Ovary (tissue), 3 donors: ENCODE measurements around the gene CYP2W1.
A peak's percentile ranks its signal among the peaks of the same experiment; 100 is the strongest.

Experiments
- EP300 ChIP-seq: sonication (generic); formaldehyde crosslinking; IDR thresholded peaks from one replicate; pipeline ENCODE4 v1.6.1; 2017; ENCODE audit warnings: antibody characterized with exemption
- POLR2A ChIP-seq: fragments of 450-650 bp; IDR thresholded peaks from one replicate; pipeline ENCODE4 v1.6.1; 2017; ENCODE audit warnings: antibody characterized with exemption, mild to moderate bottlenecking, moderate library complexity
- TF ChIP-seq, protein P1 (sequence below), 3 donors: fragments of 450-650 bp in 2 of 3; fragments of 200-600 bp in 1 of 3; IDR thresholded peaks; one replicate each; pipeline versions ENCODE4 v1.5.1 to v1.8.0; 2016 to 2022; ENCODE audit warnings: antibody characterized with exemption in 3 of 3, mild to moderate bottlenecking in 1 of 3
- donor health status: DM: no; HTN: no; CAD: no.

DNA sequence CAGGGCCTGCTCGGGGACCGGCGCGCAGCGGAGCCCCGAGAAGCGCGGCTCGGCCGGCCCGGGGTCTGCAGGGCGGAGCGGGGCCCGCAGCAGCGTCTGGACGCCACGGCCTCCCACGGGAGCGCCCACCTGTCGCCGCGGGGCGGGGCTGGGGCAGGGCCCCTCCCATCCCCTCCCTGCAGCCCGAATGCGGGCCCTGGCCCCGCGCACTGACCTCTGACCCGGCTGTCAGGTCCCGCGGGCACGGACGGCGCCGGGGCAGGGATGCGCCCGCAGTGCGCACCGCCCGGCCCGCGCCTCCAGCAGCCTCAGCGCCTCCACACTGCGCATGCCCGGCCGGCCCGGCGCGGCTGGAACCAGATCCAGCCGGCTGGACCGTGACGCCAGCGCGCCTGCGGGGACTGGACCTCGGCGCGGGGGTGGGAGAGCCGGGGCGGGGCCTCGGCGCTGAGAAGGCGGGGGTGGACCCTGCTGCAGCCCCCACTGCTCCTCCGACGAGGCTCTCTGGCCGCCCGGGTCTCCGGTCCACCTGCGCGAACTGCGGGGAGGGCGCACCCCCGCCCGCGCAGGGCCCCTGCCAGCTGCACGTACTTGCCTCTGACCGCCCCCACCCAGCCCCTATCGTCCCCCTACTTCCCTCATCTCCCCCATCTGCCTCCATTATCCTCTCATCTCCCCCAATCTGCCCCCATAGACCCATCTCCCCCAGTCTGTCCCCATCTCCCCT is 45.2 kb downstream of the CYP2W1 start:
- TF ChIP-seq, protein P1, sequence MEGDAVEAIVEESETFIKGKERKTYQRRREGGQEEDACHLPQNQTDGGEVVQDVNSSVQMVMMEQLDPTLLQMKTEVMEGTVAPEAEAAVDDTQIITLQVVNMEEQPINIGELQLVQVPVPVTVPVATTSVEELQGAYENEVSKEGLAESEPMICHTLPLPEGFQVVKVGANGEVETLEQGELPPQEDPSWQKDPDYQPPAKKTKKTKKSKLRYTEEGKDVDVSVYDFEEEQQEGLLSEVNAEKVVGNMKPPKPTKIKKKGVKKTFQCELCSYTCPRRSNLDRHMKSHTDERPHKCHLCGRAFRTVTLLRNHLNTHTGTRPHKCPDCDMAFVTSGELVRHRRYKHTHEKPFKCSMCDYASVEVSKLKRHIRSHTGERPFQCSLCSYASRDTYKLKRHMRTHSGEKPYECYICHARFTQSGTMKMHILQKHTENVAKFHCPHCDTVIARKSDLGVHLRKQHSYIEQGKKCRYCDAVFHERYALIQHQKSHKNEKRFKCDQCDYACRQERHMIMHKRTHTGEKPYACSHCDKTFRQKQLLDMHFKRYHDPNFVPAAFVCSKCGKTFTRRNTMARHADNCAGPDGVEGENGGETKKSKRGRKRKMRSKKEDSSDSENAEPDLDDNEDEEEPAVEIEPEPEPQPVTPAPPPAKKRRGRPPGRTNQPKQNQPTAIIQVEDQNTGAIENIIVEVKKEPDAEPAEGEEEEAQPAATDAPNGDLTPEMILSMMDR (IDR thresholded peaks at IDR 0.05): no peak
- TF ChIP-seq POLR2A: peak; percentile 88
- no peak for TF ChIP-seq EP300
